Body of pancreas (tissue), 4 donors: ENCODE data around the gene ARHGAP15. TPM values are rescaled to one million over a fixed set of nuclear protein-coding genes. Genes with fewer than 3 reads are reported as not detected.

Source experiments
- ATAC-seq: fragments of 150-250 bp; one replicate; pipeline ENCODE4 v1.9.1; 2016
- DNase-seq, 4 donors: peaks; one replicate each; pipeline ENCODE4 v3.0.0-alpha.2; 2019
- H3K27ac ChIP-seq, 4 donors: fragments of 200-600 bp; sonication (generic); 1 replicate in 3 of 4; 2 replicates in 1 of 4; pipeline versions ENCODE4 v1.5.1 to v1.6.1; 2016 to 2019; ENCODE audit warnings: mild to moderate bottlenecking in 1 of 4, mixed read lengths in 1 of 4, moderate library complexity in 1 of 4
- H3K27me3 ChIP-seq, 2 donors: fragments of 200-600 bp; sonication (generic); one replicate each; pipeline ENCODE4 v1.6.0; 2016; ENCODE audit warnings: mild to moderate bottlenecking in 1 of 2
- H3K36me3 ChIP-seq, 2 donors: fragments of 200-600 bp; sonication (generic); replicated peaks in 1 of 2; 2 replicates each; pipeline ENCODE4 v1.5.1; 2016; ENCODE audit warnings: low read depth in 2 of 2; ENCODE audit not compliant: insufficient read depth in 1 of 2
- H3K4me1 ChIP-seq: fragments of 200-600 bp; sonication (generic); one replicate; pipeline ENCODE4 v1.6.0; 2016
- H3K4me3 ChIP-seq, 2 donors: fragments of 200-600 bp; sonication (generic); 1 replicate in 1 of 2; 2 replicates in 1 of 2; pipeline ENCODE4 v1.5.1; 2016 to 2019
- H3K9me3 ChIP-seq, 3 donors: fragments of 200-600 bp; sonication (generic); 1 replicate in 2 of 3; 2 replicates in 1 of 3; pipeline ENCODE4 v1.5.1; 2016
- POLR2A ChIP-seq, 3 donors: fragments of 450-650 bp; IDR thresholded peaks; one replicate each; pipeline ENCODE4 v1.6.1; 2016; ENCODE audit warnings: antibody characterized with exemption in 3 of 3, mild to moderate bottlenecking in 2 of 3
- WGBS, 2 donors: methylation state at CpG; one replicate each; pipeline ENCODE4 v1.1.5; 2017; 5-methylcytosine and 5-hydroxymethylcytosine counted together
- intact Hi-C: fragments of 100-400 bp; cut with DNase I; formaldehyde crosslinking; loops from one replicate; pipeline ENCODE4 v1.15.1; 2023
- total RNA-seq, 2 donors: library from RNA; depleted of rRNA; stranded (reverse); fragments of >200 nt; gene quantifications; one replicate each; pipeline ENCODE4 v1.1.0, GENCODE V29; 2016
- TF ChIP-seq, protein P1 (sequence below), 7 experiments: fragments of 450-650 bp in 4 of 7; fragments of 200-600 bp in 3 of 7; sonication (generic) in 3 of 7; IDR thresholded peaks; one replicate each; pipeline ENCODE4 v1.5.1; 2016 to 2019; ENCODE audit warnings: antibody characterized with exemption in 7 of 7

Gene ARHGAP15
- total RNA-seq, 2 donors from 2014 or later = 1.3 TPM; not detected in 1

DNA sequence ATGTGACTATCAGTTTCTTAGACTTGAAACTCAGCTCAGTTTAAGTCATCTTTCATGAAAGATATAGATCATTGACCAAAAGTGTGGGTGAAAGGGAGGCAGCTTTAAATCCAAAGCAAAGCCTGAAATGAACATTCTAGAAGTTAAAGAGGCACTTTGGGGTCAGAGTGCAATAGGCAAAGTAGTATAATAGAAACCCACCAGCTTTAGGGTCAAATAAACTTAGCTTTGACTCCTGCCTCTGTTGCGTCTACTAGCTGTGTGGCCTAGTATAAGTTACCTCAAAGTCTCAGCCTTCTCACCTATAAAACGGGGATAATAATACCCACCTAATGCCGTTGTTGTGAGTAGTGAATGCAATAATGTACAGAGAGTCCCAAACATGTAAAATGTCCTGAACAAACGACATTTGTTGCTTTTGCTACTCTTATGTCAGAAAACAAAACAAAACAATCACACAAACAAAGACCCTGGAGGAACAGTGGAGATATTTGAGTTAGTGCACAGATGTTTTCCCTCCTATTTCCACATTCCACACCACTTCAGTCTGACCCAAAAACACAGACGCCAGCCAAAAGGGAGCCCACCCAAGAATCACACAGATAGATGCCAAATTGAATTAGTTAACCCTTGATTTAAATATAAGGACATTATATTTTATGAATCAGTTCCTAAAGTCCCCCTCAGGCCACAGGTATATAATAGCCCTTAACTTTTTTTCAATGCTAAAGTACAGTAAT is 657.0 kb downstream of the ARHGAP15 start:
- Histone ChIP-seq H3K27me3 (no peaks in the 10 kb centered on the region), H3K27ac (no peak overlapping the region), H3K36me3 (no peaks in the 10 kb centered on the region), H3K4me1 (no peaks in the 10 kb centered on the region), H3K4me3 (no peak overlapping the region), H3K9me3 (no peaks in the 10 kb centered on the region)
- intact Hi-C loops = no loop called here
- TF ChIP-seq, protein P1, sequence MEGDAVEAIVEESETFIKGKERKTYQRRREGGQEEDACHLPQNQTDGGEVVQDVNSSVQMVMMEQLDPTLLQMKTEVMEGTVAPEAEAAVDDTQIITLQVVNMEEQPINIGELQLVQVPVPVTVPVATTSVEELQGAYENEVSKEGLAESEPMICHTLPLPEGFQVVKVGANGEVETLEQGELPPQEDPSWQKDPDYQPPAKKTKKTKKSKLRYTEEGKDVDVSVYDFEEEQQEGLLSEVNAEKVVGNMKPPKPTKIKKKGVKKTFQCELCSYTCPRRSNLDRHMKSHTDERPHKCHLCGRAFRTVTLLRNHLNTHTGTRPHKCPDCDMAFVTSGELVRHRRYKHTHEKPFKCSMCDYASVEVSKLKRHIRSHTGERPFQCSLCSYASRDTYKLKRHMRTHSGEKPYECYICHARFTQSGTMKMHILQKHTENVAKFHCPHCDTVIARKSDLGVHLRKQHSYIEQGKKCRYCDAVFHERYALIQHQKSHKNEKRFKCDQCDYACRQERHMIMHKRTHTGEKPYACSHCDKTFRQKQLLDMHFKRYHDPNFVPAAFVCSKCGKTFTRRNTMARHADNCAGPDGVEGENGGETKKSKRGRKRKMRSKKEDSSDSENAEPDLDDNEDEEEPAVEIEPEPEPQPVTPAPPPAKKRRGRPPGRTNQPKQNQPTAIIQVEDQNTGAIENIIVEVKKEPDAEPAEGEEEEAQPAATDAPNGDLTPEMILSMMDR (IDR thresholded peaks at IDR 0.05) = no peak
- no peak for TF ChIP-seq POLR2A (IDR thresholded peaks at IDR 0.05)
- 61 to 67% methylated on average over 5 of the region's 5 CpGs for whole genome bisulfite sequencing, 2 donors
- DNase-seq (no peak), ATAC-seq (no peak)

- DNase-seq (no peak), ATAC-seq (no peak)
- H3K27ac ChIP-seq = no peak overlapping the region
- H3K4me1 ChIP-seq = no peaks in the 10 kb centered on the region
- no peaks in the 10 kb centered on the region for H3K27me3 ChIP-seq
- no peak overlapping the region for H3K4me3 ChIP-seq
- no peaks in the 10 kb centered on the region for H3K36me3 ChIP-seq
- no peaks in the 10 kb centered on the region for H3K9me3 ChIP-seq
- WGBS, 2 donors = 83 to 92% methylated on average over 2 of the region's 2 CpGs
- TF ChIP-seq POLR2A (IDR thresholded peaks at IDR 0.05) = no peak
- TF ChIP-seq, protein P1 (IDR thresholded peaks at IDR 0.05) = no peak
- intact Hi-C loops = no loop called here
Observed at GRCh38 chr2:143787674-143788073, 658.5 kb downstream of the ARHGAP15 start.

DNA sequence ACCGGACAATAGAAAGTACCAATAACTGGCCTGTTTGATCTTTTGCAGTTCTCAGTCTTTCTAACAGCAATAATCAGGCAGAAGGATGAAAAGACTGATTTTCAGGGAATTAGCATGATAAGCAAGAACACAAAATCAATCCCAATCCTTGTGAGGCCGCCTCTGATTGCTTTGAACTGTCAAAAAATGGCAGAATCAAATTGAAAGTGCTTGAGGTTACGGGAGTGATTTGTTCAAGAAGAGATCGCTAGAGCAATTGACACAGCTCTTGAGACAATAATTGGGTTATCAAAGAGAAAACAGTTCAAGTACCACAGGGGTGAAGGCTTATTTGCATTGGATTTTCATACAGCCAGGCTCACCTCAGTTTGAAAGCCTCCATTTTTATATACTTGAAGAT is 663.4 kb downstream of the ARHGAP15 start:
- DNase-seq (no peak), ATAC-seq (no peak)
- no peaks in the 10 kb centered on the region for H3K4me1 ChIP-seq
- intact Hi-C loops = no loop called here
- WGBS, 2 donors = 63 to 69% methylated on average over 4 of the region's 4 CpGs
- H3K4me3 ChIP-seq = no peak overlapping the region
- no peaks in the 10 kb centered on the region for H3K36me3 ChIP-seq
- H3K27ac ChIP-seq = no peak overlapping the region
- no peaks in the 10 kb centered on the region for H3K9me3 ChIP-seq
- no peak for TF ChIP-seq POLR2A (IDR thresholded peaks at IDR 0.05)
- TF ChIP-seq, protein P1 (IDR thresholded peaks at IDR 0.05) = no peak
- H3K27me3 ChIP-seq = no peaks in the 10 kb centered on the region

DNA sequence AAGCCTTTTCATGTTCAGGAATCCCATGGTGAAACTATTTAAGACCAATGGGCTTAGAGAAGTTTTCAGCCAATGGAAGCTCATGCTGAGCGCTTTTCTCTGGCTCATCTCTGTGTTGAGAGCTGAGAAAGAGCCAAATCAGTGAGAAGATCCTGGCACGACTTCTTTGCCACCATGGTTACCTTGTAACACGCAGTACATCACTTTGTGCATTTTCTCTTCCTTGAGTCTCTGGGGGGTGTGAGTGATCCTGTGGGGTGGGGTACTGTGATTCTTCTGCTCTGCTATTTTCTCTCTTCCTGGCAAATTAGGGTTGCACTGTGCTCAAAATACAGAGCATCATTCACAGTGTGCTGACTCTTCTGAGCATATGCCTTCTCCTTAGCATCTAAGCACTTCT is 664.2 kb downstream of the ARHGAP15 start:
- intact Hi-C loops = no loop called here
- H3K9me3 ChIP-seq = no peaks in the 10 kb centered on the region
- DNase-seq (no peak), ATAC-seq (no peak)
- H3K4me3 ChIP-seq = no peak overlapping the region
- H3K27me3 ChIP-seq = no peaks in the 10 kb centered on the region
- H3K27ac ChIP-seq = no peak overlapping the region
- no peaks in the 10 kb centered on the region for H3K36me3 ChIP-seq
- TF ChIP-seq, protein P1 (IDR thresholded peaks at IDR 0.05) = no peak
- no peak for TF ChIP-seq POLR2A (IDR thresholded peaks at IDR 0.05)
- H3K4me1 ChIP-seq = no peaks in the 10 kb centered on the region
- 88 to 90% methylated on average over 3 of the region's 3 CpGs for WGBS, 2 donors

DNA sequence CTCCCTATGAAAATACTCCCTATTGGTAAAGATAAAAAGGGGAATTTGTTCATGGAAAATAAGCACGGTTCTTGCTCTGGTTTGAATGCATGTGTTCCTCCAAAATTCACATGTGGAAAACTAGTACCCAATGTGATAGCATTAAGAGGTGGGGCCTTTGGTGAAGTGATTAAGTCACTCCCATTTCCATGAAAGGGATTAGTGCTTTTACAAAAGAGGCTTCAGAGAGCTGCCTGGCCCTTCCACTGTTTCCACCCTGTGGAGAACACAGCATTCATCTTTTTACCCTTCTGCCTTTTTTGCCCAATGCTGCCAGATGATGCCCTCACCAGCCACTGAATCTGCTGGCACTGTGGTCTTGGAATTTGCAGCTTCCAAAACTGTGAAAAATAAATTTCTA is 666.8 kb downstream of the ARHGAP15 start:
- no peaks in the 10 kb centered on the region for H3K36me3 ChIP-seq
- WGBS, 2 donors = 81% methylated on average over 1 of the region's 1 CpG
- no peaks in the 10 kb centered on the region for H3K4me1 ChIP-seq
- DNase-seq = no peak
- no peak for ATAC-seq
- no peaks in the 10 kb centered on the region for H3K9me3 ChIP-seq
- no peak overlapping the region for H3K4me3 ChIP-seq
- no peak overlapping the region for H3K27ac ChIP-seq
- intact Hi-C loops = no loop called here
- TF ChIP-seq POLR2A (IDR thresholded peaks at IDR 0.05) = no peak
- TF ChIP-seq, protein P1 (IDR thresholded peaks at IDR 0.05) = no peak
- no peaks in the 10 kb centered on the region for H3K27me3 ChIP-seq
